Posterior vena cava (tissue), 2 donors: ENCODE data around the gene TBC1D8. TPM values are rescaled to one million over a fixed set of nuclear protein-coding genes. Genes with fewer than 3 reads are reported as not detected.
"Not testable (repeated sequence)": the region's sequence is repeated elsewhere in the genome, so short reads cannot be mapped to it uniquely, and the experiment has no call there.

Experiments
- DNase-seq: peaks from one replicate; pipeline ENCODE4 v3.0.0-alpha.2; 2020; ENCODE audit warnings: low spot score
- intact Hi-C, 2 donors: fragments of 100-400 bp; cut with DNase I; formaldehyde crosslinking; loops; one replicate each; pipeline versions ENCODE4 v1.14.1 to v1.14.2; 2022 to 2023
- total RNA-seq, 2 donors: library from RNA; stranded (reverse); fragmentation: NEBNext Ultra II Directional; extraction: Animal tissue kit (Norgen Biotek cat#: 25700); gene quantifications; one replicate each; pipeline ENCODE4 v1.2.1, GENCODE V29; 2021
- donor health status: DM: yes; HTN: yes; CAD: no.
- donor health status: DM: yes; HTN: yes; CAD: no.

TBC1D8 gene
- total RNA-seq, 2 donors from 2014 or later, result 13.5 to 13.9 TPM

DNA sequence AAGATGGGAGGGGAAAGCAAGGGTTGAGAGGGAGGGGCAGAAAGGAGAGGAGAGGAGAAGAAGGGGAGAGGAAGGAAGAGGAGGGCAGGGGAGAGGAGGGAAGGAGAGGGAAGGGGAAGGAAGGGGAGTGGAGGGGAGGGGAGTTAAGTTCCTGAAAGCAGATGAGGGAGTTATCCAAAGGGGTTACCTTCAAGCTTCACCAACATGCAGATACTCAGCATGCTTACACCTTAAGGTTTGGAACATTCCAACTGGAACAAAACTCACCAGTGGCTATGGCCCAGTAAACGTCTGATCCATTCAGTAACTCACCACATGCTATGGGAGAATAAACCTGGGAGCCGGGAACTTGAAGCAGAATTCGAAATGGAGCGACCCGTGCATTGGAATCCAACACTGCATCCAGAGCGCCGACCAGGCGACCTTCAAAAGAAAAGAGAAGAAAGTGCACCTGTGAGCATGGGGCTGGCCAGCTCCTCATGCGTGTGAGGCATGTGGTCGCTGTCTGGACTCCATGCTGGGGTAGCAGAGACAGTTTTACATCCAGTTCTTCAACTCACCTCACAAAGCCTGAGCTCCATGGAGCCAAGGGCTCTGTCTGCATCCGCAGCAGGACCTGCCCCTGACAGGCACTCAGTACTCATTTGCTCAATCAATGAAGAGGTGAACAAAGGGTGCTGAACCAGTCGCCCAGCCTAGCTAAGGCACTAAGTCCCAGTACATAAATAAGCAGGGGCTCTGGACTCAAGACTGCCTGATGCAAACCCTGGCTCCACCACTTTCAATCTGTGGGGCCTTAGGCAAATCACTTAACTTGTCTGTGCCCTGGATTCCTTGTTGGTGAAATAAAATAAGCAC is 61.0 kb downstream of the TBC1D8 start:
- intact Hi-C loops, result no loop called here
- peak; percentile 54 for DNase-seq

DNA sequence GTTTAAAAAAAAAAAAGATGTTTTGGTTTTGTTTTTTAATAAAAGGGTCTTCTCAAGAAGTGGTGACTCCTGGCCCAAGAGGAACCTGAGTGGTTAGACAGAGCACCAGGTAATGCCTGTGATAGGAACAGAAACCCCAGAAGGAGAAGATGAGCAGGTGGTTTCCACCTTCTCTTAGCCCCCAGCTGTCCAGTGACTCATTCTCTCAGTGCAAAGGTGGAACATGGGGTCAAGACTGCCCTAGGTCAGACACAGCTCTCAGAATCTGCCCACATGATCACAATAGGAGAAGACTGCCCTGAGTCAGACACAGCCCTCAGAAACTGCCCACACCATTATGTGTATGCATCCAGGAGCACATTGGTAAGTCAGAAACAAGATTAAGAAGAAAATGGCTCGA is 61.8 kb downstream of the TBC1D8 start:
- intact Hi-C loops, result no loop called here
- no peak for DNase-seq

DNA sequence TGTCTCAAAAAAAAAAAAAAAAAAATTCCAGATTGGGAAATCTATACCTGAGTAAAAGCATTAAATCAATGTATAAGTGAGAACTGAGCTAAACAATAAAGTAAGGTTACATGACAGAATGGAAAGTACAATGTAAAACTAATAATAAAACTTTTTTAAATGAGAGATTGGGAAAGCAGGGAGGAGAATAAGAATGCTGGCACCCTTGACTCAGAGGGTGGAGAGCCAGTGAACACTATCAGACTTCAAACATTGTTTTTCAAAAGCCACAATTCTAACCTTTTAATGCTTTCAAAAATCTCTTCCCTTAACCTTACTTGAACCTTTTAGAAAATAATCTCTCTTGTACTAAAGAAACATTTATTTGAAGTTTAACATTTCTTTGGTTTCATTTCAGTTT is 63.5 kb downstream of the TBC1D8 start:
- intact Hi-C loops, result no loop called here
- no peak for DNase-seq

DNA sequence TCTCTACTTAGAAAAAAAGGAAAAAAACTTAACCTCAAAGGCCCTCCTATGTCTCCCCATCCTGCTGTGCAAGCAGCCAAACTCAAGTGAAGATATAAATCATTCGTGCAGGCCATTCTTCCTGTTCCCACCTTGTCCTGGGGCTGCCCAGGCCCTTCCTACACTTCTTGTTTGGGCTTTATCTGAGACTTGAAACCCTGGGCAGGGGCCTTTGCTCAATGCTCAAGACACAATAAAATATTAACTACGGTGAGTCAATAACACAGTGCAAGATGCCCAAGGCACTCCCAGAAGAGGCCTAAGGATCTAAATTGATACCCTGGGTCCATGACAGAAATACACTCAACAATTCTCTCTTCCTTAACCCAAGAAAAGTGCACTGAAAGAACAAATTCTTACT is 67.6 kb downstream of the TBC1D8 start:
- no peak for DNase-seq
- intact Hi-C loops, result no loop called here

DNA sequence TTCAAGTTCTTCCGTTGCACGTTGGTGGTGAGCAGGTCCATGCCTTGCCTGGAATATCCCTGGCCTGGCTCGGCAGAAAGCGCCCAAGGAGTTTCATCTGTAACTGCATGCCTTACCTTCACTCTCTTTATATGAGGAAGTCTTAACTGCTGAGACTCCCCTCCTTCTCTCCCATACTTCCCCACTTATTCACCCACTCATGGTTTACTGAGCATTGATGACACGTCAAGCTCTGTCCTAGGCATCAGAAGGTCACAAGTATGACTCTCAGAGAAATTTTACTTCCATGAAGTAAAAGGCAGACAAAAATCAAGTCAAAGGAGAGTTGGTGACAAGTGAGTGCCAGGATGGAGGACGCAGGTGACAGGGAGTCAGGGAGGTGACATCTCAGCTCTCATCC is 68.2 kb downstream of the TBC1D8 start:
- no peak for DNase-seq
- intact Hi-C loops, result no loop called here

DNA sequence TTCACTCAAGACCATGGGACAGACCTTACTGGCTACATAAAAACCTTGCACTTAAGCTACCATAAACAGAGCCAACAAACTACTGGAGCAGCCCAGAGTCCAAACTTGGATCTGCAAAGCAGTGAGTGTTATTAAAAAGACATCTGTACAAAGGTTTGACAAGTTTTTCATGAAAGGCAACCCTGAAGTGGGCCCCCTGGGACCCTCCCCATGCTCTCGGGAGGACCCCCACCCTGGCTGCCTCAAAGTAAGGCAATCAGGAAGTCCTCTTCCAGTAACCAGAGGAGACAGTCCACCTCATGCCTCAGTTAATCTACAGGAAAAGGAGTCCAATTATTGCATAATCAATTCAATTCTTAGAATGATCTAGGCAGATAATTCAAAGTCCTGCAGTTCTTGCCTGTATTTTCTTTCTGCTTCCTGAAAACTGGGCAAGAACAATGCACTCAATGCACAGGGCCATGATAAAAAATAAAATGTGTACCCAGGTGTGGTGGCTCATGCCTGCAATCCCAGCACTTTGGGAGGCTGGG is 69.7 kb downstream of the TBC1D8 start:
- intact Hi-C loops, result no loop called here
- no peak for DNase-seq

DNA sequence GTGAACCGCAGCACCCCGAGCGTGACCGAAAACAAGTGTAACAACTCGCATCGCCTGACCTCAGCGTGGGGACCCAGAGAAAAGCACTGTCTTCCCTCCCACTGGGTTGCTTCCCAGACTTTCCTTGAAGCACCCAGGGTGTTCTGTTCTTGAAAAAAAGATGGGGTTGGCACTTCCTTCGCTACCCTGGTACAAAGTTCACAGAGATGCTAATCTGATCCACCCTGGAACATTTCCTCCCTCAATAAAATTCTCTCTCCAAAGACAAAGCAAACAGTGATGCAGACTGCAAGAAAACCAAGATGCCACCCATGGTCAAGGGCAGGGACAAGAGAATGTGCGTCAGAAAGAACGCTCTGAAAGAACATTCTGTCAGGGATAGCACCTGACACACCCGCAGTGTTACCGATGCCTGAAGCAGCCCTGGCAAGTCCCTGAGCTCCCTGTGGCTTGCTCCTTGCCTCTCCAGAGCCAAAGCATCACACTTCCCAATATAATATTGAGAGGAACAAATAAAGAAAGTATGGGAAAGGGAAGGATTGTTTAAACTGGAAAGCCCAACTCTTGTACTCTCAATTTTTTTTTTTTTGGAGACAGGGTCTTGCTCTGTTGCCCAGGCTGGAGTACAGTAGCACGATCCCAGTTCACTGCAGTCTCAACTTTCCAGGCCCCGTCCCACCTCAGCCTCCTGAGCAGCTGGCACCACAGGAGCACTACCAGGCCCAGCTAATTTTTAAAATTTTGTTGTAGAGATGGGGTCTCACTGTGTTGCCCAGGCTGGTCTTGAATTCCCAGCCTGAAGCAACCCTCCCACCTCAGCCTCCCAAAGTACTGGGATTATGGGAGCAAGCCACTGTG is 70.7 kb downstream of the TBC1D8 start:
- DNase-seq, result no peak
- intact Hi-C loops, result no loop called here

DNA sequence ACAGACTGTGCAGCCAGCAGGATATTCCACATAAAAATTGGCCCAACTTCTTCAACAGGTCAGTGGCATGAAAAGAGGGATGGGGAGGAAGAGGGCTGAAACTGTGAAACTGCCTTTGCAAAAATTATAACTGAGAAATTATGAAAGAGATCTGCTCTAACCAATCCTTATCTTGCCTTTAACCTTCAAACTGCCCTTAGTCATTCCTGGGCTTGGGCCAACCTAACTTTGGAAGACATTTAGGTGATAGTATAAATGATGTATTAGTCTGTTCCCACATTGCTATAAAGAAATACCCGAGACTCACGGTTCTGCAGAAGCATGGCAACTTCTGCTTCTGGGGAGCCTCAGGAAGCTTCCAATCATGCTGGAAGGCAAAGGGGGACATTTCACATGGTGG is 74.6 kb downstream of the TBC1D8 start:
- intact Hi-C loops, result no loop called here
- no peak for DNase-seq

DNA sequence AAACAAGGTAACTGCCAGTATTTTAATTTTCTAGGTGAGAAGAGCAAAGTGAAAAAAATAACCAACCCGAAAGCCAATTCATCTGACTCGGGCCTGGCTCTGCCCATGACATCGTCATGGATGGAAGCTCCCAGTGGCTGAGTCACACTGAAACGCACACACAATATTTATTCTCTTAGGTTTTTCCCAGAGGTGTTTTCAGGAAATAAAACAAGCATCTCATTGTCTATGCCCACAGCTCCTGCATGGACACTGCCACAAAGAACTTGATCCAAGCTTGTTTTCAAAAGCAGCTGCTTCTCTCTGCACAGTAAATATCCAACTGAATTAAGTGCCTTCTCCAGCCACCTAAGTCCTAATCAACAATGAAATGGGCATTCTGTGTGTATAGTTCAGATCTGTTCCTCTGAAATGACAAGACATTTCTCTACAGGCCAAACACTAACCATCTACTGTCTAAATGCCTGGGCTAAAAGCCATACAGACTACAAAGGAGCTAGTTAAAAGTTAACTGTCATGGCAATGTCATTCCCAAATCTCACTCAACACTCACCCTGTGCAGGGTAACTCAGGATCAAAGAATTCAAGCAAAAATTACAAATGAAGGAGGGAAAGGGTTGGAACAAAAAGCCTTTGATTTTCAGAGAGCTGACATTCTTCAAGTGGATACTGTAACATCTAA is 86.2 kb downstream of the TBC1D8 start:
- intact Hi-C loops, result no loop called here
- no peak for DNase-seq

DNA sequence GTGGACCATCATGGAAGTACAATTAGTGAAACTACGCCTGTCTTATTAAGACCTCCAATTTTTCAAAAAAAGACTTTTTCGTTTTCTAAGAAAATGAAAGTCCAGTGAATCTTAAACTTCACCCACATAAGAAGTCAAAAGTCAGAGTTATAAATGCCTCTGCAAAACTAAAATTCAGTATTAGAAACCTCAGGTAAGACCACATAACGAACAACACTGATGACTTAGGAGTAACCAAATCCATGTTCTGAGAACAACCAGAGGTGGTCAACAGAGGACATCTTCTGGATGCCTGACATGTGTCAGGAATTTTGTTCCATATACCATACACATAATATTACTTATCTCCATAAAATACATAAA is 86.7 kb downstream of the TBC1D8 start:
- intact Hi-C loops, result no loop called here
- no peak for DNase-seq

DNA sequence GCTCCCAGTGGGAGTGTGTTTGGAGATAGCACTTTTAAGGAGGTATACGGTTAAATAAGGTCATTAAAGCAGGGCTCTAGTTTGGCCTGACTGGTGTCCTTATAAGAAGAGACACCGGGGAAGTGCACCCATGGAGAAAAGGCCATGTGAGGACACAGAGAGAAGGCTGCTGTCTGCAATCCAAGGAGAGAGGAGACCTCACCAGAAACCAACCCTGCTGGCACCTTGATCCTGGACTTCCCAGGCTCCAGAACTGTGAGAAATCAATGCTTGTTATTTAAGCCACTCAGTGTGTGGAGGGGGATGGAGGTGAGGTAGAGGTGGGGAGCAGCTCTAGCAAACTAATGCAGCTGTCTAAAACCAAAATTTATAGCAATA is 87.1 kb downstream of the TBC1D8 start:
- intact Hi-C loops, result no loop called here

DNA sequence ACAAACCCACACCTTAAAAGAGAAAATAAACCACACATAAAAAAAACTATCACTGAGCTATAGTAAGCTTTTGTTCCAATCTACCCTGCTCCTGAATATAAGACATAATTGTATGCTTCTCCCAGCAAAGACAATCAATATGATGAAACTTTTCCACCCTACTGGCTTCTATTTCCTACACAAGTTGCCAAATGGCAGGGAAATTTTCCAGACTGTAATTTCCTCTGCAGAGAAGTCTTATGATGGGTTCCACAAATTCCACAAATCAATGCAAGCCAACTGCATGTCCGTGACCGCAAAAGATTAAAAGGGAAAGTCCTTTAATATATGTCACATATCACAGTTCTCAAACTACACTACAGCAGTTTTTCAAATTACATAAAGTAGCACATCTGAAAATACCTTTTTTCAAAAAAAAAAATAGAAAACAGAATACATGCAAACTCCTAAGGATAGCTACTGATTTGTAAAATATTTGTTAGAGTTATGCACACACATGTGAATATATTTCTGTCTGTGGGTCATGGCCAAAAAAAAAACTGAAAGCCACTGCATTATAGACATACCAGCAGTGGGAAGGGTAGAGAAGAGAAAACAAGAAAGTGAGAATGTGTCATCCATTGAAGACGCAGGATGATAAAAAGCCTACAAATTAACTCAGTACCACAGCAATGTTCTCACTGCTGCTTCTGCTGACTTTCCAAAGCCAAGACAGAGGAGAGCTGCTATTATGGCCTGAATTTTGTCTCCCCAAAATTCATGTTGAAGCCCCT is 87.6 kb downstream of the TBC1D8 start:
- no peak for DNase-seq
- intact Hi-C loops, result no loop called here

More for the DNA sequence above, 87.1 kb downstream of the TBC1D8 start:
- no peak for DNase-seq

DNA sequence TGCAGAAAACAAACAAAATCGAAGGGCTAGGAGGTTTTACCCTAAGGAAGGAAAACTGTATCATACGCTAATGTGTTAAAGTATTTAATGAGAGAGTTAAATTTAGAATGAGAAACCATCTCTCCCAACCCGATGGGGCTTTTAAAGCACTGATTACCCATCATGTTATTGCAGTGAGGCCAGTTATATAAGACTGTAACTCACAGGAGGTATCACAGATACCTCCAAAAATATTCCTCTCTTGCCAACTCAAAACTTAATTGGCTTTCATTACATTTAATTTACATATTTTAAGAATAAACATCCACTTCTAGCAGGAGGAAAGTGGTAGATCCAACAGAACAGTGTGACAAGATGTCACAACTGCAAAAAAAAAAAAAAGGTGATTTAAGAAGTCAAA is 92.8 kb downstream of the TBC1D8 start:
- DNase-seq, result no peak
- intact Hi-C loops, result no loop called here

DNA sequence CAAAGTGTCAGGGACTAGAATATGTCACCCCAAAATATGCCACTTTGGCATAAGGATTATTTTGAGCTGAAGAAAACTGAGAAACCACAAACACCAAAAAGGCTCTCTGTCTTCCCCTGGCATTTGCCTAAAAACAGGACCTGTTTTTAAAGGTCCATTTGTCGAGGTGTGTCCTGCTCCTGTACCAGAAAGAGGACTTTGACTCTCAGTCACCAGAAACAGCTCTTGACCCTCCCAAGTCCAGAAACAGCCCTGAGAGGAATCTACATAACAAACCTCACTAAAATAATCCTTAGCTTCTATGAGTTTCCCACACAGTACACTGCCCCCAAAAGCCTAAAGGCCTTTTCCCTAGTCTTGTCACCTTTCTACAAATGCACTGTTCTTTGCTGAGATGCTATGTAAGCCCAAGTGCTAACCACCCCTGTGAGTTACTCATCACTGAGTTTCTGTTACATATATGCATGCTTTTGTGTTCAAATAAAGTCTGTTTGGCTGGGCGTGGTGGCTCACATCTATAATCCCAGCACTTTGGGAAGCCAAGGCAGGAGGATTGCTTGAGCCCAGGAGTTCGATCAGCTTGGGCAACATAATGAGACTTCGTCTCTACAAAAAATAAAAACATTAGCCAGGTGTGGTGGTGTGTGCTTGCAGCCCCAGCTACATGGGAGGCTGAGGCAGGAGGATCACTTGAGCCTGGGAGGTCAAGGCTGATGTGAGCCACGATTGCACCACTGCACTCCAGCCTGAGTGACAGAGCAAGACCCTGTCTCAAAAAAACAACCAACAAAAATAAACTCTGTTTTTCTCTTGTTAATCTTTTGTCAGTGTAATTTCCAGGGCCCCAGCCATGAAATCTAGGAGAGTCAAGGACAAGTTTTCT is 93.9 kb downstream of the TBC1D8 start:
- no peak for DNase-seq
- intact Hi-C loops, result no loop called here

DNA sequence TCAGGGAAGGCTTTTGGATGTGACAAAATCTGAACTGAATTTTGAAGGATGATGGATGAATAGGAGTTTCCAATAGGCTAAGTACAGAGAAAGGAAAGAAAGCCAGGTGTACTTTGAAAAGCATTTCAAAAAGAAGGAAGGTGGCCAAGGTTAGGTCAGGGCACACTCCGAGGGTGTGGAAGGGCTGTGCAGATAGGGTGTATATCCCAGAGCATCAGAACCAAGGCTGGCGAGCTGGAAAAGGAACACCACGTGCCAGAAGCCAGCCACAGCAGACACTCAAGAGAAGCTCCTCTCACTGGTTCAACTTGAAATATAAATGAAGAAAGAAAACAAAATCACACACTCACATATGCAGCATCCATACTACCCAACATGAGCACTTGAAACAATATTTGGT is 98.1 kb downstream of the TBC1D8 start:
- no peak for DNase-seq
- intact Hi-C loops, result no loop called here

DNA sequence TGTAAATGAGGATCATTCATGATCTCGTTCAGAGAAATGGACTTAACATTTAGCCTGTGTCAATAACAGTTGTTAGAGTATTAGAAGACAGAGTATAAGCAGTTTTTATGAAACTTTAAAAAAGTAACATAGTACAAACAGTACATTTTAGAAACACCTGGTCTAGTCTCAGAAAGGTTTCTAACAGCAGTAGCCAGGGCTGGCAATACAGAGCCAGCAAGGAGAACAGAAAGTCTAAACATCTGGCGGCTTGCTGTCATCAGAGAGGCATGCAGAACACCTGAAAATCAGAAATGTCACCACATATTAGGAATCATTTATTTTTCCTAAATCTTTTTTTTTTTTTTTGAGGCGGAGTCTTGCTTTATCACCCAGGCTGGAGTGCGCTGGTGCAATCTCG is 99.0 kb downstream of the TBC1D8 start:
- intact Hi-C loops, result no loop called here
- no peak for DNase-seq

DNA sequence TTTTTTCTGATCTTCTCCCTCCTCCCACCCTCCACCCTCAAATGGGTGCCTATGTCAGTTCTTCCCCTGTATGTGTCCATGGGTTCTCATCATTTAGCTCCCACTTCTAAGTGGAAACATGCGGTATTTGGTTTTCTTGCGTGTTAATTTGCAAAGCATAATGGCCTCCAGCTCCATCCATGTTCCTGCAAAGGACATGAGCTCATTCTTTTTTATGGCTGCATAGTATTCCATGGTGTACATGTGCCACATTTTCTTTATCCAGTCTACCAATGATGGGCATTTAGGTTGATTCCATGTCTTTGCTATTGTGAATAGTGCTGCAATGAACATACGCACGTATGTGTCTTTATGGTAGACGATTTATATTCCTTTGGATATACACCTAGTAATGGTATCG is 100.3 kb downstream of the TBC1D8 start:
- DNase-seq, intact Hi-C loops: not testable (repeated sequence)

DNA sequence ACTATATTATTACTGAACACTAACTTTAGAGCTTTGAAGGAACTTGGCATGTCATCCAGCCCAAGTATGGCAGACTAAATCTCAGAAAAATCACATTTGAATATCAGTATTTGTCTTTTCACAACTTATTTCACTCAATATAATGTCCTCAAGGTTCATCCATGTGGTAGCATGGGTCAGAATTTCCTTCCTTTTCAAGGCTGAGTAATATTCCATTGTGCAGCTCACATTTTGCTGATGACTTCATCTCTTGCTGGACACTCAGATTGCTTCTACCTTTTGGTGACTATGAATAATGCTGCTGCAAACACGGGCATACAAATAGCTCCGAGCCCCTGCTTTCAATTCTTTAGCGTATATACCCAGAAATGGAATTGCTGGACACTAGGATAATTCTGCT is 102.4 kb downstream of the TBC1D8 start:
- DNase-seq, result no peak
- intact Hi-C loops, result no loop called here
